ENCODE measurements around the gene ATF7IP2. TPM values are rescaled to one million over a fixed set of nuclear protein-coding genes. Genes with fewer than 3 reads are reported as not detected.

Gene ATF7IP2
- total and polyA plus RNA-seq, 10 of the 15 experiments (the other 5 are each of a cell fraction or from before 2014, with no cell fraction given), result 24.6 to 82.1 (median 51.9) TPM

- Histone ChIP-seq H3K9me3 (replicated peaks; ENCODE audit: control insufficient read depth, insufficient read depth, low read length) (peaks cover 8% of the 10 kb centered on the region; the same call in 2 of the 3 replicates), H3K27ac (ENCODE audit: control insufficient read depth, insufficient read depth) (no peak overlapping the region), H3K4me3 (no peak overlapping the region), H3K27me3 (replicated peaks in 1 of 2; ENCODE audit: control insufficient read depth in 2 of 2, insufficient read depth in 2 of 2, low read length in 1 of 2) (no peaks in the 10 kb centered on the region), H3K4me1 (ENCODE audit: control insufficient read depth, insufficient read depth, low read length) (no peaks in the 10 kb centered on the region), H3K4me2 (ENCODE audit: control insufficient read depth, insufficient read depth) (no peak overlapping the region), H3K9ac (ENCODE audit: control insufficient read depth, insufficient read depth, low read length) (no peak overlapping the region), H3K79me2 (ENCODE audit: control insufficient read depth, insufficient read depth, low read length) (no peaks in the 10 kb centered on the region), H2AFZ (ENCODE audit: control insufficient read depth, low read depth, low read length) (no peak overlapping the region), H3K36me3 (ENCODE audit: control insufficient read depth in 2 of 2, insufficient read depth in 2 of 2, low read length in 1 of 2) (no peaks in the 10 kb centered on the region), H4K20me1 (ENCODE audit: control insufficient read depth, insufficient read depth) (no peaks in the 10 kb centered on the region)
- in situ Hi-C loops (cut with MboI) (no loop called here), intact Hi-C loops (cut with micrococcal nuclease; ENCODE audit: unreplicated experiment) (no loop called here)
- ATAC-seq (no peak), FAIRE-seq (no peak), DNase-seq (ENCODE audit: low read depth, low spot score) (no peak)
- SMC1A ChIA-PET (ENCODE audit: uncharacterized antibody, unreplicated experiment), result no interaction called here
- RAD21 ChIA-PET (ENCODE audit: unreplicated experiment), result no interaction called here
- POLR2A ChIA-PET, result no interaction called here
- WGBS (ENCODE audit: insufficient coverage, insufficient replicate concordance, low lambda C conversion rate, missing lambda C conversion rate), result 93% methylated on average over 3 of the region's 3 CpGs
- CTCF ChIA-PET, result no interaction called here
- no peak for TF ChIP-seq ZNF384 (IDR thresholded peaks at IDR 0.05; ENCODE audit: borderline replicate concordance, low read depth, low read length)
- no peak for TF ChIP-seq TCF7 (IDR thresholded peaks at IDR 0.05; ENCODE audit: borderline replicate concordance)
- no peak for TF ChIP-seq LARP7 (IDR thresholded peaks at IDR 0.05)
- TF ChIP-seq CBX5 (IDR thresholded peaks at IDR 0.05; ENCODE audit: low read depth), result no peak
- no peak for TF ChIP-seq TCF12 (IDR thresholded peaks at IDR 0.05; ENCODE audit: low read depth, low read length)
- TF ChIP-seq NBN (IDR thresholded peaks at IDR 0.05), result no peak
- no peak for TF ChIP-seq MEF2B (IDR thresholded peaks at IDR 0.05; ENCODE audit: partially characterized antibody, poor library complexity, severe bottlenecking)
- TF ChIP-seq STAT1 (conservative IDR thresholded peaks at IDR 0.05), result no peak
- no peak for TF ChIP-seq FOXK2 (IDR thresholded peaks at IDR 0.05)
- TF ChIP-seq NFYA (IDR thresholded peaks at IDR 0.05; ENCODE audit: borderline replicate concordance, low read depth, low read length), result no peak
- no peak for TF ChIP-seq CBX3 (IDR thresholded peaks at IDR 0.05; ENCODE audit: borderline replicate concordance, low read depth)
- TF ChIP-seq POLR2AphosphoS5 (IDR thresholded peaks at IDR 0.05; ENCODE audit: low read length), result no peak
- TF ChIP-seq, protein P1, sequence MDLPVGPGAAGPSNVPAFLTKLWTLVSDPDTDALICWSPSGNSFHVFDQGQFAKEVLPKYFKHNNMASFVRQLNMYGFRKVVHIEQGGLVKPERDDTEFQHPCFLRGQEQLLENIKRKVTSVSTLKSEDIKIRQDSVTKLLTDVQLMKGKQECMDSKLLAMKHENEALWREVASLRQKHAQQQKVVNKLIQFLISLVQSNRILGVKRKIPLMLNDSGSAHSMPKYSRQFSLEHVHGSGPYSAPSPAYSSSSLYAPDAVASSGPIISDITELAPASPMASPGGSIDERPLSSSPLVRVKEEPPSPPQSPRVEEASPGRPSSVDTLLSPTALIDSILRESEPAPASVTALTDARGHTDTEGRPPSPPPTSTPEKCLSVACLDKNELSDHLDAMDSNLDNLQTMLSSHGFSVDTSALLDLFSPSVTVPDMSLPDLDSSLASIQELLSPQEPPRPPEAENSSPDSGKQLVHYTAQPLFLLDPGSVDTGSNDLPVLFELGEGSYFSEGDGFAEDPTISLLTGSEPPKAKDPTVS (IDR thresholded peaks at IDR 0.05; ENCODE audit: low read depth, low read length), result no peak
- TF ChIP-seq, protein P2, sequence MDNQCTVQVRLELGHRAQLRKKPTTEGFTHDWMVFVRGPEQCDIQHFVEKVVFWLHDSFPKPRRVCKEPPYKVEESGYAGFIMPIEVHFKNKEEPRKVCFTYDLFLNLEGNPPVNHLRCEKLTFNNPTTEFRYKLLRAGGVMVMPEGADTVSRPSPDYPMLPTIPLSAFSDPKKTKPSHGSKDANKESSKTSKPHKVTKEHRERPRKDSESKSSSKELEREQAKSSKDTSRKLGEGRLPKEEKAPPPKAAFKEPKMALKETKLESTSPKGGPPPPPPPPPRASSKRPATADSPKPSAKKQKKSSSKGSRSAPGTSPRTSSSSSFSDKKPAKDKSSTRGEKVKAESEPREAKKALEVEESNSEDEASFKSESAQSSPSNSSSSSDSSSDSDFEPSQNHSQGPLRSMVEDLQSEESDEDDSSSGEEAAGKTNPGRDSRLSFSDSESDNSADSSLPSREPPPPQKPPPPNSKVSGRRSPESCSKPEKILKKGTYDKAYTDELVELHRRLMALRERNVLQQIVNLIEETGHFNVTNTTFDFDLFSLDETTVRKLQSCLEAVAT (IDR thresholded peaks at IDR 0.05), result no peak
- TF ChIP-seq, protein P3, sequence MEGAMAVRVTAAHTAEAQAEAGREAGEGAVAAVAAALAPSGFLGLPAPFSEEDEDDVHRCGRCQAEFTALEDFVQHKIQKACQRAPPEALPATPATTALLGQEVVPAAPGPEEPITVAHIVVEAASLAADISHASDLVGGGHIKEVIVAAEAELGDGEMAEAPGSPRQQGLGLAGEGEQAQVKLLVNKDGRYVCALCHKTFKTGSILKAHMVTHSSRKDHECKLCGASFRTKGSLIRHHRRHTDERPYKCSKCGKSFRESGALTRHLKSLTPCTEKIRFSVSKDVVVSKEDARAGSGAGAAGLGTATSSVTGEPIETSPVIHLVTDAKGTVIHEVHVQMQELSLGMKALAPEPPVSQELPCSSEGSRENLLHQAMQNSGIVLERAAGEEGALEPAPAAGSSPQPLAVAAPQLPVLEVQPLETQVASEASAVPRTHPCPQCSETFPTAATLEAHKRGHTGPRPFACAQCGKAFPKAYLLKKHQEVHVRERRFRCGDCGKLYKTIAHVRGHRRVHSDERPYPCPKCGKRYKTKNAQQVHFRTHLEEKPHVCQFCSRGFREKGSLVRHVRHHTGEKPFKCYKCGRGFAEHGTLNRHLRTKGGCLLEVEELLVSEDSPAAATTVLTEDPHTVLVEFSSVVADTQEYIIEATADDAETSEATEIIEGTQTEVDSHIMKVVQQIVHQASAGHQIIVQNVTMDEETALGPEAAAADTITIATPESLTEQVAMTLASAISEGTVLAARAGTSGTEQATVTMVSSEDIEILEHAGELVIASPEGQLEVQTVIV (IDR thresholded peaks at IDR 0.05; ENCODE audit: borderline replicate concordance, partially characterized antibody), result no peak
- no peak for TF ChIP-seq PBX3 (IDR thresholded peaks at IDR 0.05; ENCODE audit: insufficient replicate concordance, low read depth, low read length)
- no TSS peak for BruUV-seq (replicated peaks)
Measured at GRCh38 chr16:10345629-10346028, 40.2 kb upstream of the ATF7IP2 start.

Data from GM12878 (cell line).